OCI-LY1 (cell line): ENCODE data around the gene IZUMO4.

Source experiments
- CTCF ChIP-seq: fragments of 200-600 bp; sonication (generic), shearing (Covaris generic); IDR thresholded peaks from 2 replicates; pipeline ENCODE4 v1.5.1; 2017; ENCODE audit warnings: mild to moderate bottlenecking, antibody characterized with exemption, low read length, moderate library complexity, mixed read lengths
- EZH2 ChIP-seq: fragments of 200-600 bp; sonication (generic), shearing (Covaris generic); IDR thresholded peaks from 2 replicates; pipeline ENCODE4 v1.8.0; 2017; ENCODE audit warnings: borderline replicate concordance, mixed run types, mild to moderate bottlenecking, antibody characterized with exemption, low read length, moderate library complexity, mixed read lengths

- TF ChIP-seq CTCF (no peak), EZH2 (no peak)
Measured at GRCh38 chr19:2057484-2058469, 38.9 kb upstream of the IZUMO4 start.
